Lung (tissue), 12 donors: ENCODE data around the gene NOS1AP. TPM values are rescaled to one million over a fixed set of nuclear protein-coding genes. Genes with fewer than 3 reads are reported as not detected.

Experiments
- ATAC-seq: fragments of 200-7000 bp; cut with Tn5 transposase; one replicate; pipeline ENCODE4 v1.9.1; 2020; ENCODE audit warnings: moderate number of reproducible peaks; ENCODE audit not compliant: insufficient read depth, low FRiP score
- DNase-seq, 3 donors: peaks; one replicate each; pipeline ENCODE4 v3.0.0-alpha.2; 2013 to 2017
- H3K27ac ChIP-seq, 2 donors: one replicate each; pipeline ENCODE4 v1.5.1; 2013; ENCODE audit warnings: mild to moderate bottlenecking in 2 of 2, moderate library complexity in 2 of 2, control low read depth in 1 of 2, inconsistent platforms in 1 of 2, low read depth in 1 of 2, low read length in 1 of 2
- H3K27me3 ChIP-seq, 3 donors: one replicate each; pipeline ENCODE4 v1.5.1; 2013; ENCODE audit warnings: low read length in 2 of 3; ENCODE audit not compliant: control insufficient read depth in 3 of 3, insufficient read depth in 3 of 3
- H3K36me3 ChIP-seq, 4 donors: one replicate each; pipeline ENCODE4 v1.5.1; 2013; ENCODE audit warnings: low read length in 4 of 4, mild to moderate bottlenecking in 1 of 4, moderate library complexity in 1 of 4; ENCODE audit not compliant: control insufficient read depth in 4 of 4, insufficient read depth in 4 of 4
- H3K4me1 ChIP-seq, 5 donors: one replicate each; pipeline ENCODE4 v1.5.1; 2013; ENCODE audit warnings: low read length in 5 of 5, mild to moderate bottlenecking in 2 of 5, moderate library complexity in 1 of 5; ENCODE audit not compliant: control insufficient read depth in 5 of 5, insufficient read depth in 5 of 5
- H3K4me3 ChIP-seq: one replicate; pipeline ENCODE4 v1.5.1; 2013; ENCODE audit warnings: mild to moderate bottlenecking, control low read depth, moderate library complexity
- H3K9ac ChIP-seq, 2 donors: one replicate each; pipeline ENCODE4 v1.5.1; 2013; ENCODE audit warnings: low read length in 2 of 2, control low read depth in 1 of 2; ENCODE audit not compliant: insufficient read depth in 1 of 2
- H3K9me3 ChIP-seq, 4 donors: one replicate each; pipeline ENCODE4 v1.5.1; 2013; ENCODE audit warnings: low read length in 3 of 4, mild to moderate bottlenecking in 1 of 4, moderate library complexity in 1 of 4; ENCODE audit not compliant: control insufficient read depth in 4 of 4, insufficient read depth in 3 of 4
- CTCF ChIP-seq: IDR thresholded peaks from 2 replicates; pipeline ENCODE4 v1.5.1; 2012; ENCODE audit warnings: mild to moderate bottlenecking; ENCODE audit errors: control extremely low read depth, extremely low read depth
- WGBS, 2 donors: extraction: QIAGEN DNeasy Blood & Tissue Kit; methylation state at CpG; one replicate each; pipeline ENCODE4 v1.1.7; 2013; 5-methylcytosine and 5-hydroxymethylcytosine counted together
- polyA plus RNA-seq, 2 donors: library from polyadenylated mRNA; stranded (reverse); fragments of 200-250 nt; gene quantifications; one replicate each; pipeline ENCODE4 v1.2.1, GENCODE V29; 2013
- total RNA-seq, 2 donors: library from RNA; depleted of rRNA in 1 of 2; stranded (reverse); fragments of >200 nt in 1 of 2; gene quantifications; one replicate each; pipeline ENCODE4 v1.2.1, GENCODE V29; 2014 to 2021
- donor health status: control.
- donor health status: control.
- donor health status: Bipolar disorder and iron deficiency.
- donor health status: healthy.
- donor health status: DM: yes; HTN: yes; CAD: no.

NOS1AP gene
- total and polyA plus RNA-seq, 4 donors = 0.57 to 5.0 (median 1.2) TPM

- peaks cover 0 to 4% (median under 1%) of the 10 kb centered on the region in 4 donors for H3K9me3 ChIP-seq
- DNase-seq (no peak), ATAC-seq (no peak)
- no peak overlapping the region for H3K4me3 ChIP-seq
- H3K27me3 ChIP-seq = no peaks in the 10 kb centered on the region
- 49 to 73% methylated on average over 2 of the region's 2 CpGs for WGBS, 2 donors
- H3K9ac ChIP-seq = no peak overlapping the region
- no peaks in the 10 kb centered on the region for H3K36me3 ChIP-seq
- H3K4me1 ChIP-seq = peaks cover 4 to 27% (median 12%) of the 10 kb centered on the region in 5 donors
- no peak overlapping the region for H3K27ac ChIP-seq
- no peak for TF ChIP-seq CTCF
Measured at GRCh38 chr1:162186406-162186805, 116.9 kb downstream of the NOS1AP start.

GRCh38 chr1:162187687-162188276 is 118.3 kb downstream of the NOS1AP start:
- Histone ChIP-seq H3K9ac (no peak overlapping the region), H3K4me1 (peaks cover 10 to 29% (median 14%) of the 10 kb centered on the region in 5 donors), H3K9me3 (peaks cover 0 to 4% (median under 1%) of the 10 kb centered on the region in 4 donors), H3K36me3 (no peaks in the 10 kb centered on the region), H3K27me3 (no peaks in the 10 kb centered on the region), H3K4me3 (no peak overlapping the region), H3K27ac (no peak overlapping the region)
- no peak for ATAC-seq
- no peak for TF ChIP-seq CTCF
- DNase-seq = peak; percentile 40 to 77 (median 49)
- WGBS, 2 donors = 81% methylated on average over 1 of the region's 1 CpG

GRCh38 chr1:162189345-162189744 is 119.9 kb downstream of the NOS1AP start:
- ATAC-seq = no peak
- DNase-seq = no peak
- Histone ChIP-seq H3K4me3 (no peak overlapping the region), H3K27me3 (no peaks in the 10 kb centered on the region), H3K4me1 (peaks cover 14 to 45% (median 26%) of the 10 kb centered on the region in 5 donors), H3K9ac (no peak overlapping the region), H3K36me3 (no peaks in the 10 kb centered on the region), H3K9me3 (peaks cover 0 to 4% (median under 1%) of the 10 kb centered on the region in 4 donors), H3K27ac (no peak overlapping the region)
- TF ChIP-seq CTCF = no peak
- 92 to 98% methylated on average over 1 of the region's 1 CpG for WGBS, 2 donors
